Measurements from ENCODE around the gene ABCC4.
"Not testable (repeated sequence)": the region's sequence is repeated elsewhere in the genome, so short reads cannot be mapped to it uniquely, and the experiment has no call there.

The ABCC4 gene

DNA sequence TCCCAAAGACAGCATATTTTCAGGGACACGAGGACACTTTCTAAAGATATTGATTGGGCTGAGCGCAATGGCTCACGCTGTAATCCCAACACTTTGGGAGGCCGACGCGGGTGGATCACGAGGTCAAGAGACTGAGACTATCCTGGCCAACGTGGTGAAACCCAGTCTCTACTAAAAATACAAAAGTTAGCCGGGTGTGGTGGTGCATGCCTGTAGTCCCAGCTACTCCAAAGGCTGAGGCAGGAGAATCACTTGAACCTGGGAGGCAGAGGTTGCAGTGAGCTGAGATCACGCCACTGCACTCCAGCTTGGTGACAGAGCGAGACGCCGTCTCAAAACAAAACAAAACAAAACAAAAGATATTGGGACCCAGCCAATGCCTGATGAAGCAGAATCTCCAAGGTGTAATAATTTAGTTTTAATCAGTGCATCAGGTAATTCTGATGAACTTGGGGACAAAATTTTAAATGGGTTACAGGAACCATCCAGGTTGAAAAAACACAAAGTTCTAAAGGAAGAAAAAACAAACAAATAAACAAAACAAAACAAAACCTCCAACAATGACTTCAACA lies 100.8 kb downstream of the ABCC4 start:
- not testable (repeated sequence) for DNase-seq (ENCODE audit: low read depth in 3 of 3)

DNA sequence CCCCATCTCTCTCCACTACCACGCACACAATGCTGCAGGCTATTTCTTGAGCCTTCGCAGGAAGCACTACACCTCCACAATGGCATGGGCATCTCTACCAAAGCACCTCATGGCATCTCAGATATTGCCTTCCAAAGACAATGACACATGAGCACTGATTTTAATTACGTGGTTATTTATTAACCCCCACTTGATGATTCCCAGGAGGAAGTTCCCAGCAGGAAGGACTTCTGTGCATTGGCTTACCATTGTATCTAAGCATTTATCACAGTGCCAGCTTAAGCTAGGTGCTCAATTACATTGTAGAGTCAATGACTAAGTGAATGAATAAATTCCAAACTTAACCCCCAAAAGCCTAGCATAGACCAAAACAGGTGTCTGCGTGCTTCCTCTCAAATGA lies 101.4 kb downstream of the ABCC4 start:
- DNase-seq (ENCODE audit: low read depth in 3 of 3), result no peak

DNA sequence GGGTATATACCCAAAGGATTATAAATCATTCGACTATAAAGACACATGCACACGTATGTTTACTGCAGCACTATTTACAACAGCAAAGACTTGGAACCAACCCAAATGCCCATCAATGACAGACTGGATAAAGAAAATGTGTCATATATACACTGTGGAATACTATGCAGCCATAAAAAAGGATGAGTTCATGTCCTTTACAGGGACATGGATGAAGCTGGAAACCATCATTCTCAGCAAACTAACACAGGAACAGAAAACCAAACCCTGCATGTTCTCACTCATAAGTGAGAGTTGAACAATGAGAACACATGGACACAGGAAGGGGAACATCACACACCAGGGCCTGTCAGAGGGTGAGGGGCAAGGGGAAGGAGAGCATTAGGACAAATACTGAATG lies 102.6 kb downstream of the ABCC4 start:
- DNase-seq (ENCODE audit: low read depth in 3 of 3), result not testable (repeated sequence)

DNA sequence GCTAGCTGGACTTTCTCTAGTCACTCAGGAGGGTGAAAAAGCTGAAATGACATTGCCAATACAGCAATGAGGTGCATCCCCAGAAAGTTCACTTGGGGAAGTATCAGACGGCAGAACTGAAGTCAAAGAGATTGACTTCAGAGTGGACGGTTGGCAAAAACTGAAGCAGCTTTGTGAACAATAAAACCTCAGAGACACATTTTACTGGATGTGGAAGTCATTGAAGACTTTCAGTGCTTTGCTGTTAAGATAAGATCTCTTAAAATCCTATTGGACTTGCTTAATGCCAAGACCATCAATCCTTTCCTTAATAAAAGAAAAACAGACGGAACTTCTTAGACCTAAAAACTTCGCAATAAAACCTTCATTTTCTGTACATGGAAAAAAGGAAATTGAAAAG lies 103.7 kb downstream of the ABCC4 start:
- no peak for DNase-seq (ENCODE audit: low read depth in 3 of 3)

DNA sequence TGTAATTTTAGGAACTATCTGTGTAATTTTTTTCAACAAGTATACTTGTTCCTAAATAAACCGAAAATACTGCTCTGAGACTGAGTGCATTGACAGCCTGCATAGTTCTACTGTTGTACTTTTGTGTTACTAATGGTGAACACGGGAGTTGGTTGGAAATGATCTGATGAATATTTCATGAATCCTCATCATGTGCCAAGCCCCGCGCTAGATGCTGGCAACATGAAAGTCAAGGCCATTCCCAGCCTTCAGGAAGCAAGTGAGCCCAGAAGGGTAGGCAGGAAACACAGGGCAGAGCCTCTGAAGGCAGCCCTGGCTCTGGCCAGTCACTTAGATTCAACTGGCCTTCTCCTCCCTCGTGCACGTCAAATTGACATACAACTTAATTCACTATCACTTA lies 106.1 kb downstream of the ABCC4 start:
- DNase-seq (ENCODE audit: low read depth in 3 of 3), result no peak

DNA sequence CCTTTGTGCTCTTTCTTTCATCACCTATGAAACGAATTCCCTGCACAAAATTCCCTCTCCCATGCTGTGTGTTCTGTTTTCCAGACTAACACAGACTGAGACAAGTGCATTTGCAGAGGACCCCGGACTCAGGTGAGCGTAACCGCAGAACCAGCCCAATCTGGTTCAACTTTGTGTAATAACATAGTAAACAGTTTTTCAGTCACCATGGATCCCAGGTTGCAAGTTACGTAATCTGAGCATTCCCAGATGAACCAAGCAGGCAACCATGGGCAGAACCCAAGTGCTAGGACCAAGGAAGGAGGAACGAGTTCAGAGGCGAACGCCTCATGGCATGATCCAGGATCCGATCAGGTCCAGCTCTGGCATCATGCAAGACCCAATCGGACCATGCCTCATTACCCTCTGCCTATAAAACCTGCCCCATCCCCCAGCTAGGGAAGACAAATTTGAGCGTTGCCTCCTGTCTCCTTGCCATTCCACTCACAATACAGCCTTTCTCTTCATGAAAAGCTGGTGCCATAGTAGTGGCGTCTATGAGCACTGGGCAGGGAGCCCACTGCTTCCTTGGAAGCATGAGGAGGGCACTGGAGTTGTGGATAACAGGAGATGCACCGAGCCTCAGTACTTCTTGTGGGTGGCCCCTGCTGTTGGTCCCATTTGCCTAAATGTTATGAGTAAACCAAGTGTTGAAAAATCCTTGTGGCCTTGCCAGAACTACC lies 107.6 kb downstream of the ABCC4 start:
- no peak for DNase-seq (ENCODE audit: low read depth in 3 of 3)

DNA sequence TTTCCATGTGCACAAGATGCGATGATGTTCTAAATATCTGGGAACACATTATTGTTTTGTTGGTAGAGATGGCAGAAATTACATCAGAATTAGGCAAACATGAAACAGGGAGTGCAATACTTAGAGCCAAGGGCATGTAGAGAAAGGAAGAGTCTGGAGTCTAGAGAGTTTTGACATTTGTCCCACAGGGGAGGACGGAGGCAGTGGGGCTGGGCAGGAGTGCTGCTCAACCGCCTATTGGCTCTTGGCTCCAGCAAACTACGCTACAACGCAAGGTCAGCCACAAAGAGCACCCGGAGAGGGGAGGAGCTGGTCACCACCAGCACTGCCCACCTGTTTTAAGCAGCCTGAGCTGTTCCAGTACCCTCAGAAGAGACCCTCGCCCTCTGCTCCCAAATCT lies 108.3 kb downstream of the ABCC4 start:
- DNase-seq (ENCODE audit: low read depth in 3 of 3), result no peak

DNA sequence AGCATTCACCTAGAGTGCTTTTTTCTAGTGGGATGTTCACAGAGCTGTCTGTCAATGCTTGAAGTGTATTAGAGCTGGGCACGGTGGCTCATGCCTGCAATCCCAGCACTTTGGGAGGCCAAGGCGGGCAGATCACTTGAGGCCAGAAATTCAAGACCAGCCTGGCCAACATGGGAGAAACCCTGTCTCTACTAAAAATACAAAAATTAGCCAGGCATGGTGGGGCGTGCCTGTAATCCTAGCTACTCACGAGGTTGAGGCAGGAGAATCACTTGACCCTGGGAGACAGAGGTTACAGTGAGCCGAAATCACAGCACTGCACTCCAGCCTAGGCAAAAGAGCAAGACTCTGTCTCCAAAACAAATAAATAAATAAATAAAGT lies 108.7 kb downstream of the ABCC4 start:
- DNase-seq (ENCODE audit: low read depth in 3 of 3), result not testable (repeated sequence)

DNA sequence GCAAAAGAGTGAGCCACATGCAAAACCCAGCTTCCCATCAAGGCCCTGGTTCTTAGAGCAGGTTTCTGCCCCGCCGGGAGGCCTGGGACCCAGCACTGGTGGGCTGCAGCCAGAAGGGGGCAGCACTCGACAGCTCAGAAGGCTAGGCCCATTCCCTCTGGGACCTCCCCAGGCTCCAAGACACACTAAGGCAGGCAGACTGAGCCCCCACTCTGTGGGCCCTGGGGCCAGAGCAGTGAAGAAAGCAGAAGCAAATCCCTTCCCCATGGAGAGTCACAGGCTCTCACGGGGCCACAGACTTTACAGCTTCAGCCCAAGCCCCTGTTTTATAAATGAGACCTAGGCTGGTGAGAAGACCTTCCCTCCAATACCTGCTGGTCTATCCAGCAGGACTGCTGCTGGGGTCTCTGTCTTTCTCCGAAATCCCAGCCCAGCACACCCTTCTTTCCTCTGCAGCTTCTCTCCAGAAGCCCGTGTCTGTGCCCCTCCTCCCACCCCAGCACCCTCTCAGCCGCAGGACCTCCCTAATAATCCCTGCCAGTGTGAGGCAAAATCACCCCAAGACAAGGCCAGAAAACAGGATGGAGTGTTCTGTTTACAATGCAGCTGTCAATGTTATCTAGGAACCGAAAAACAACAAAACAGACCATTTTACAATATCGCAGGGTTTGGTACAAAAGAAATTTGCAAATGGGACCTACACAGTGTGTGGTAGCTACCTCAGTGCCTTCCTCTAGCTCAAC lies 109.3 kb downstream of the ABCC4 start:
- peak; percentile 21 to 39 (median 34) for DNase-seq (ENCODE audit: low read depth in 3 of 3)

DNA sequence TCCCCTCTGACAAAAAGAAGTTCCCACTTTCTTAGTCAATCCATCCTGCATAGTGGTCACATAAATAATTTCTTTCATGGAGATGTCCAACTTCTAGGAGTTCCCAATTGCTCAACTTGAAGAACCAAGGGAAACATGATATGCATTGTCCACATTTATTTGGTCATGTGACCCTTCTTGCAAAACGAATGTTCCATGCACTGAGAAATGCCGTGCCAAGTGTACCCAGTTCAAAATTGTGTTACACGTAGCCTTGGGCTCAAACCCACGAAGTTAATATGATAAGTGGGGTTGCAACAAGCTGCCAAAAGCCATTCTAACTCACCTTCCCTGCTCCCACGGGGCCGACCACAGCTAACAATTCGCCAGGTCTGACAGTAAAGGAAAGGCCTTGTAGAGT lies 113.1 kb downstream of the ABCC4 start:
- DNase-seq (ENCODE audit: low read depth in 3 of 3), result no peak

DNA sequence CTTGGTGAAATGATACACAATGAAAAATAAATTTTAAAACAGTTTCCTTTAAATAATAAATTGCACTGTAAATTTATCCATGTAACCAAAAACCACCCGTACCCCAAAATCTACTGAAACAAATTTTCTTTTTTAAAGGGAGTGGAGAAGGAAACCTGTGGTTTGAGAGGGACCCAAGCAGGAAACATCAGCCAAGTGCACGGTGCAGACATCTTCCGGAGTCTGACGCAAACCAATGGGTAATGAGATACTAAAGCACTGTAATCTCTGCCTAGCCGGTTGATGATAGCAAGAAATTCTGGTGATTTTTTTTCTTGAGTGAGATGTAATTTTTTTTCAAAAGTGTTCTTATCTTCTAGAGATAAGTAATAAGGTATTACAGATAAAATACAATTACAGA lies 115.4 kb downstream of the ABCC4 start:
- DNase-seq (ENCODE audit: low read depth in 3 of 3), result peak in 1 of 3 experiments; percentile 28

DNA sequence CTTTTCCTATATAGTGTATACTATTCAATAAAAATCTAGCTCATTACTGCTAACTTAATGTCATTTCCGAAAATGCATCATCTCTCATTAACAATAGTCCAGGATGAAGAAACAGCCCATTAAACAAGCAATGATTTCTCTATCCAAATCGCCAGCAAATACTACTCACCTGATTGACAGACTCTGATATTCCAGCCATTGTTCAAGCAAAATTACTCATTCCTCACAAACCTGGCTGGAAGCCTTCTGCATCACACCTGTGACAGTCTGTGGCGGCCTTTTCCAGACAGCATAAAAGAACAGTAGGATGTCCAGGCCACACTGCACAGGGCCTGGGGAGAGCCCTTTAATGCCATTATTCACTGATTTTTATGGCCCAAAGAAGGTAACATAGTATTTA lies 115.9 kb downstream of the ABCC4 start:
- DNase-seq (ENCODE audit: low read depth in 3 of 3), result no peak

DNA sequence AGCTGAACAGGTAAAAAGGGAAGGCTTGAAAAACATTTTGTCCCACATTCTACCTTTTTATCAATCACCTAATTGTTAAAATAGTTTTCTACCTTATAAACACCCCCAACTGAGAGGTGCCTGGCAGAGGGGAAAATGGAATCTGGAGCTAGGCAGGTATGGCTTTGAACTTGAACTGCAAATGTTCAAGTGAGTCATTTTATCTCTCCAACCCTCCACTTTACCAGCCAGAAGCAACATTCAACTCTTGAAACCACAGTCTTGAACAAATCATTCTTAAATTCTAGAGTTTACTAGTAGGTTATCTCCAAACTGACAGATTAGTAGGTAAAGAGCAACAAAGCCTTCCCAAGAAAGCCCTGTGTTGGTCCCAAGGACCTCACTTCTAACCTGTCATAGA lies 116.9 kb downstream of the ABCC4 start:
- DNase-seq (ENCODE audit: low read depth in 3 of 3), result no peak

DNA sequence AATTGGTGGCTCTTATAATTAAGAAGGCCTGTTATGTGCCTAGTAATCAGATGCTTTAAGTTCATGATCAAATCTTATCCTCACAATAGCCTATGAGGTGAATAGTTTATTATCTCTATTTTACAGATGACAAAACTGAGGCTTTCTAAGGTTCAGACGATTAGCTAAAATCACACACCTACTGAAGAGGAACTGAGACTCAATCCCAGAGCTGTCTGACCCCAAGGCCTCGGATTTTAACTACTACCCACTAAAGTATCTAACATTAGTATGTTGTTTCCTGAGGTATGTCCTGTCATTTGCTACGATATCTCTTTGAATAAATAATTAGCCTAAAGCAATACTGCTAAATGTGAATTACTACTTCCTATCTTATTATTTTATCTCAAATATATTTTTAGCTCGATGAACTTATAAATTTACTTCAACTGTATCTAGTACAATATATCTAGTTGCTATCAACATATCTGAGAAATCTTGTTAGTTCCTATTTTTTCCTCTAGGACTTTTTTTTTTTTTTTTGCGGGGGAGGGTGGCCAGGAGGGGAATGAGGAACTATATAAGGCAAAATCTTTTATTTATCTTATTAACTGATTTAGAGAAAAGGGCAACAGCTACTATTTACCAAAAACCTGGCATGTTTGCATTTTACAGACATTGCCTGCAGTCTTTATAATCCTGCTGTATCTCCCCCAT lies 118.5 kb downstream of the ABCC4 start:
- no peak for DNase-seq (ENCODE audit: low read depth in 3 of 3)

DNA sequence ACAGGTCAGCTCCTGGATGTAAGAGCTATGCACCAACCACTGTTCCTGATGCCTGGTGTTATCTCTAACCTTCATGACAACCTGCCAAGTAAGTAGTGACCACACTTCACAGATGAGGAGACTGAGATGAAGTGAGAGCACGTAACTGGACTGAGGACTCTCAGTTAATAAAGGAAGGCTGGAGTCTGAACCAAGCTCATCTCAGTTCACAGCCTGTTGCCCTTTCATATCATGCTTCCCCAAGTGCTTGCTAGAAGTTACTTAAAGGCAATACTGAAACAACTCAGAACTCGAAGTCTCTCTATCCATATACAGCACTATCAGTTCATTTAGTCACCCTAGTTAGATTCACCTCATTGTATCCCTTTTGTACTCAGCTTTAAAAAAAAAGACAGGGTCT lies 119.7 kb downstream of the ABCC4 start:
- no peak for DNase-seq (ENCODE audit: low read depth in 3 of 3)

DNA sequence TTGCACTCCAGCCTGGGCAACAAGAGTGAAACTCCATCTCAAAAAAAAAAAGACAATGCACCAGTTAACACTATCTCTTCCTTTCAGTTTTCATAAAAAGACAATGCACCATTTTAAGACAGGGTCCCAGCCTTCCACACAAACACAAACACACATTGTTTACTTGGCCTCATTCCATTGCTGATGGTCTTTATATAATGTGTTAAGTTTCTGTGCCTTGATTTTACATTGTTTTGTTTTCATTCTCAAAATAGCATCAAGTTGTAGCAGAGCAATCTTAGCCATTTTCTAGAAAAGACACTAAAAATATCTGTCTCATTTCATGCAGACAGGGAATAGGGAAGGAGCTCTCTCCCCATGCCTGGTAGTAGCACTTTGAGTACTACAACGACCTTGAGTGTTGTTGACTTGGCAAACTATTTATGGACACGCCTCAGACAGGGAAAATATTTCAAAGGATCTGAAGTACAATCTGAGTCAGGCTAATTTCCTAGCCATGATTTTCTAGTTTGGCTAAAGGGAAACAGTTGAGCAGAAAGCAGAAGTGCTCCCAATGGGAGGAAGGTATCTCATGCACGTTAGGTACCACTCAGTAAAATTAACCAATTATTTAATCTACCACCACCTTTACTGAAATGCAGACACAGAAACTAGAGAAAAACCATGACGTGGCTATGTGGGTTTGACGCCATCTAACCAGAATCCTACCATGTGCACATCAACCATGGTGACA lies 120.6 kb downstream of the ABCC4 start:
- no peak for DNase-seq (ENCODE audit: low read depth in 3 of 3)

DNA sequence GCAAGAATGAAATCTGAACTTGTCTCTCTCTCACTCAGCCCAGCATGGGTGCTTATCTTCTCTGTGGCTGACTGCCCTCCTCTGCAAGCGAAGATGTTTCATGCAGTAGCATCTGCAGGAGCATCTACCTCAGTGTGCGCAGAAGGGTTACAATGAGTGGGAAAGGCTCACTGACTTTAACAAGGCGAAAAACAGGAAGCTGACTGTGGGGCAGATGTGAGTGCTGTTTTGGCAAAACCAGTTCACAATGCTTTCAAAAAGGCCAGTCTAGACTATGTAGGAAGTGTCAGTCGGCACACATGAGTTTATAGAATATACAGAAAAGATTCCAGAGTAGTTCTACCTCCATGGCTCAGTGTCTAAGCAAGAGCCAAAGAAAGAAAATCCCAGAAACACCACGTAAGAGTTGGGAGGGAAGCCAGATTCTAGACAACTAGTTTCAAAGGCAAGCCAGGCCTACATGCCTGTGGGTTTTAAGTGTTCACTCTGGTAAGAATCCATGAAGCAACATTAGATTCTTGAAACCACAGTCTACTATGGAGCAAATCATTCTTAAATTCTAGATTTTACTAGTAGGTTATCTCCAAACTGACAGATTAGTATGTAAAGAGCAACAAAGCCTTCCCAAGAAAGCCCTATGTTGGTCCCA lies 124.5 kb downstream of the ABCC4 start:
- no peak for DNase-seq (ENCODE audit: low read depth in 3 of 3)

DNA sequence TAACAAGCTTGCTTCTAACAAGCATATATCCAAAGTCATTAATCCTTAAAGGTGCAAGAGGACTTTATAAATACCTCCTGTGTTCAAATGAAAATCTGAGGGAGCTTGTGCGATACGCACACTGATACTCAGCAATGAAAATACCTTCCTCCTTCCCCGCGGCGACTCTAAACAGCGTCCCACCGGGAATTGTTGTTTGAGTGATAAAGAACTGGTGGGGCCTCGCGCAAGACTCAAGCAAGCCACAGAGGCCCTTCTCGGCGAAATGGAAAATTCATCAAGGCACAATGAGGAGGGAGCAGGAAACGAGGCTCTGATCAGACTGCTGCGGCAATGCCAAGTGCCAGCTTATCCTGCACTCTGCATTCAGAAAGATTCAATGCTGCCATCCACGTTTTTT lies 126.7 kb downstream of the ABCC4 start:
- DNase-seq (ENCODE audit: low read depth in 3 of 3), result no peak

DNA sequence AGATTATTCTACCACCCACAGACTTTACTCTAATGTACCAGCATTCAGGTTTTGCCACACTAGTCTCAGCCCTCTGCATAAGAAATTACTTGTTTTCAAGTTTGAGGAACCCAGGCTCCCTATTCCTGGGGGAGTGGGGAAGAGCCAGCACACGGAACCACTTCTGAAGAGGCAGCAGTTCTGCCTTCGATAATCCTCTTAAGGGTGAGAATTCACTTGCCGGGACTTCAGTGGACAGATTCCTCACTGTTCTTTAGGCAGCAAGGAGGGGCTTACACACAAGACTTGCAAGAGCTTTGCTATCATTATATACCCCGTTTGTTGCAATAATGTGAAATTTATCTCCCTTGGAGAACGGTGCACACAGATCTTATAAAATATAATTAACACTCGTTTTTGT lies 133.1 kb downstream of the ABCC4 start:
- DNase-seq (ENCODE audit: low read depth in 3 of 3), result no peak

DNA sequence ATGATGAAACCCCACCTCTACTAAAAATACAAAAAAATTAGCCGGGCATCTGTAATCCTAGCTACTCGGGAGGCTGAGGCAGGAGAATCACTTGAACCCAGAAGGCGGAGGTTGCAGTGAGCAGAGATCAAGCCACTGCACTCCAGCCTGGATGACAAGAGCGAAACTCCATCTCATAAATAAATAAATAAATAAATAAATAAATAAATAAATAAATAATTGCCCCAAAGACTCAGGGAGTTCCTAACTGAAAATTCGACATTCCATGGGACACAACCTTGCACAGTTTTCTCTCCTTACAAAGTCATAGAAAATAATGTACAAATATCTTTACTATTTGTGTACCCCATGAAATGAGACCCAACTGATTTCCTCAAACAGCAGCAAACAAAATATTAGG lies 134.2 kb downstream of the ABCC4 start:
- DNase-seq (ENCODE audit: low read depth in 3 of 3), result not testable (repeated sequence)

DNA sequence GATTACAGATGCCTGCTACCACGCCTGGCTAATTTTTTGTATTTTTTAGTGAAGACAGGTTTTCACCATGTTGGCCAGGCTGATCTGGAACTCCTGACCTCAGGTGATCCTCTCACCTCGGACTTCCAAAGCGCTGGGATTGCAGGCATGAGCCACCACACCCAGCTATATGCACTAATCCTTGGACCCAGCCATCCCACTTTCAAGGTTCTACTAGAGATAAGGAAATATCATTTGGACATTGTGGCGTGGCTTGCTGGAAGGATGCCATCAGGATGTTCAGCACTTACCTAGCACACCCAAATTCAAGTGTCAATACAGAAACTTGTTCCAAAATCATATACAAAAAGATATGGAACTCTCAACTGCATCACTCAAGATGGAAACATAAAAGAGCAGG lies 136.4 kb downstream of the ABCC4 start:
- DNase-seq (ENCODE audit: low read depth in 3 of 3), result no peak
